OCI-LY1 (cell line): ENCODE results near the gene SH3PXD2A.
"Not testable (repeated sequence)": the region's sequence is repeated elsewhere in the genome, so short reads cannot be mapped to it uniquely, and the experiment has no call there.

Source experiments
- H2AFZ ChIP-seq: fragments of 200-600 bp; sonication (generic), shearing (Covaris generic); 2 replicates; pipeline ENCODE4 v1.6.0; 2014; ENCODE audit warnings: antibody characterized with exemption, mild to moderate bottlenecking, low read length
- H3F3A ChIP-seq: fragments of 200-600 bp; sonication (generic), shearing (Covaris generic); 2 replicates; pipeline ENCODE4 v1.6.0; 2014; ENCODE audit warnings: mild to moderate bottlenecking, antibody characterized with exemption, low read length, moderate library complexity; ENCODE audit not compliant: insufficient read depth
- H3K27ac ChIP-seq: fragments of 200-600 bp; sonication (generic); 2 replicates; pipeline ENCODE4 v1.5.1; 2014; ENCODE audit warnings: low read length, mixed run types, mild to moderate bottlenecking, low read depth; ENCODE audit not compliant: poor library complexity, severe bottlenecking
- H3K27me3 ChIP-seq: fragments of 200-600 bp; sonication (generic); 2 replicates; pipeline ENCODE4 v1.6.0; 2014; ENCODE audit warnings: antibody characterized with exemption, mild to moderate bottlenecking, low read length, moderate library complexity; ENCODE audit not compliant: insufficient read depth
- H3K36me3 ChIP-seq: fragments of 200-600 bp; sonication (generic); 2 replicates; pipeline ENCODE4 v1.6.1; 2014; ENCODE audit warnings: mild to moderate bottlenecking, antibody characterized with exemption, low read length, moderate library complexity, mixed read lengths; ENCODE audit not compliant: insufficient read depth
- H3K4me1 ChIP-seq: fragments of 200-600 bp; sonication (generic); 2 replicates; pipeline ENCODE4 v1.5.1; 2014; ENCODE audit warnings: mild to moderate bottlenecking, low read length, moderate library complexity; ENCODE audit not compliant: insufficient read depth, severe bottlenecking
- H3K4me2 ChIP-seq: fragments of 200-600 bp; sonication (generic), shearing (Covaris generic); 2 replicates; pipeline ENCODE4 v1.6.1; 2014; ENCODE audit warnings: low read length
- H3K4me3 ChIP-seq: fragments of 200-600 bp; sonication (generic); 2 replicates; pipeline ENCODE4 v1.5.1; 2014; ENCODE audit warnings: low read length, low read depth, mild to moderate bottlenecking, mixed read lengths; ENCODE audit not compliant: poor library complexity, severe bottlenecking
- H3K79me2 ChIP-seq: fragments of 200-600 bp; shearing (Covaris generic); 2 replicates; pipeline ENCODE4 v1.6.1; 2016; ENCODE audit warnings: mixed run types, low read length, mixed read lengths; ENCODE audit not compliant: insufficient read depth
- H3K9ac ChIP-seq: fragments of 200-600 bp; sonication (generic), shearing (Covaris generic); 2 replicates; pipeline ENCODE4 v1.6.1; 2014; ENCODE audit warnings: mild to moderate bottlenecking, low read length, mixed read lengths
- H3K9me2 ChIP-seq: fragments of 200-600 bp; sonication (generic), shearing (Covaris generic); 2 replicates; pipeline ENCODE4 v1.6.1; 2014; ENCODE audit warnings: low read depth, mild to moderate bottlenecking, low read length, mixed read lengths
- H3K9me3 ChIP-seq: fragments of 200-600 bp; shearing (Covaris generic); 2 replicates; pipeline ENCODE4 v1.6.1; 2014; ENCODE audit warnings: low read length, mixed read lengths
- H4K20me1 ChIP-seq: fragments of 200-600 bp; sonication (generic), shearing (Covaris generic); 2 replicates; pipeline ENCODE4 v1.6.0; 2016; ENCODE audit warnings: mild to moderate bottlenecking, low read length; ENCODE audit not compliant: insufficient read depth
- EZH2 ChIP-seq: fragments of 200-600 bp; sonication (generic), shearing (Covaris generic); IDR thresholded peaks from 2 replicates; pipeline ENCODE4 v1.8.0; 2017; ENCODE audit warnings: borderline replicate concordance, mixed run types, mild to moderate bottlenecking, antibody characterized with exemption, low read length, moderate library complexity, mixed read lengths
- TF ChIP-seq, protein P1 (sequence below): fragments of 200-600 bp; sonication (generic), shearing (Covaris generic); IDR thresholded peaks from 2 replicates; pipeline ENCODE4 v1.5.1; 2017; ENCODE audit warnings: mild to moderate bottlenecking, antibody characterized with exemption, low read length, moderate library complexity, mixed read lengths

SH3PXD2A gene

DNA sequence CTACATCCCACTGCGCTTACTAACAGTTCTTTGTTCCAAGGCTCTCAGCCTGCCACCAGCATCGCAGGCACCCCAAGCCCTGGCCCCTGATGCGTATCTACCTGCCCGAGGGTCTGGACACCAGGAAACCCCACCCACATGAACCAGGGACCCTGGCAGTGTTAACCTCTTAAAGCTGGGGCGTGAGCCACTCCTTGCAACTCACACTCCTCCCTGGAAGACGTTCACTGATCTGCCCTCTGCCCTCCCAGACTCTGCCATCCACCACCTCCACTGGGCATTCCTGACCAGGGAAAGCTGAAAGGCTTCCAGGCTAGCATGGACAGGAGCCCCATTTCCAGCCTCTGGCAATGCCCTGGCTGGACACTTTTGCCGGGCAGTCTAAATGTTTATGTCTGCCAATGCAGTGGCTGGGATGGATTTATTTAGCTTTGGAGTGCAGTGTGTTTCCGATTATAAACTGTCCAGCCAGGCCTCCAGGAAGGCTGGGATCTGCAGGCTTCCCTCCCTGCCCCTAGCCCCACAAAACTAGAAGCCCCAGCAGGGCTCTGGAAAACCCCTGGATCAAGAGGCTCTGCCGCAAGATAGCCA lies 244.4 kb downstream of the SH3PXD2A start:
- no peaks in the 10 kb centered on the region for H3K79me2 ChIP-seq
- H3F3A ChIP-seq = no peaks in the 10 kb centered on the region
- no peak overlapping the region for H2AFZ ChIP-seq
- H3K9ac ChIP-seq = no peak overlapping the region
- H3K27ac ChIP-seq = no peak overlapping the region
- H3K27me3 ChIP-seq = no peaks in the 10 kb centered on the region; the same call in 1 of the 2 replicates
- H3K9me3 ChIP-seq = no peaks in the 10 kb centered on the region
- no peaks in the 10 kb centered on the region for H3K36me3 ChIP-seq
- H3K9me2 ChIP-seq = no peaks in the 10 kb centered on the region
- H3K4me2 ChIP-seq = no peak overlapping the region
- H4K20me1 ChIP-seq = no peaks in the 10 kb centered on the region
- H3K4me3 ChIP-seq = no peak overlapping the region
- H3K4me1 ChIP-seq = no peaks in the 10 kb centered on the region
- TF ChIP-seq, protein P1, sequence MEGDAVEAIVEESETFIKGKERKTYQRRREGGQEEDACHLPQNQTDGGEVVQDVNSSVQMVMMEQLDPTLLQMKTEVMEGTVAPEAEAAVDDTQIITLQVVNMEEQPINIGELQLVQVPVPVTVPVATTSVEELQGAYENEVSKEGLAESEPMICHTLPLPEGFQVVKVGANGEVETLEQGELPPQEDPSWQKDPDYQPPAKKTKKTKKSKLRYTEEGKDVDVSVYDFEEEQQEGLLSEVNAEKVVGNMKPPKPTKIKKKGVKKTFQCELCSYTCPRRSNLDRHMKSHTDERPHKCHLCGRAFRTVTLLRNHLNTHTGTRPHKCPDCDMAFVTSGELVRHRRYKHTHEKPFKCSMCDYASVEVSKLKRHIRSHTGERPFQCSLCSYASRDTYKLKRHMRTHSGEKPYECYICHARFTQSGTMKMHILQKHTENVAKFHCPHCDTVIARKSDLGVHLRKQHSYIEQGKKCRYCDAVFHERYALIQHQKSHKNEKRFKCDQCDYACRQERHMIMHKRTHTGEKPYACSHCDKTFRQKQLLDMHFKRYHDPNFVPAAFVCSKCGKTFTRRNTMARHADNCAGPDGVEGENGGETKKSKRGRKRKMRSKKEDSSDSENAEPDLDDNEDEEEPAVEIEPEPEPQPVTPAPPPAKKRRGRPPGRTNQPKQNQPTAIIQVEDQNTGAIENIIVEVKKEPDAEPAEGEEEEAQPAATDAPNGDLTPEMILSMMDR = no peak
- no peak for TF ChIP-seq EZH2

DNA sequence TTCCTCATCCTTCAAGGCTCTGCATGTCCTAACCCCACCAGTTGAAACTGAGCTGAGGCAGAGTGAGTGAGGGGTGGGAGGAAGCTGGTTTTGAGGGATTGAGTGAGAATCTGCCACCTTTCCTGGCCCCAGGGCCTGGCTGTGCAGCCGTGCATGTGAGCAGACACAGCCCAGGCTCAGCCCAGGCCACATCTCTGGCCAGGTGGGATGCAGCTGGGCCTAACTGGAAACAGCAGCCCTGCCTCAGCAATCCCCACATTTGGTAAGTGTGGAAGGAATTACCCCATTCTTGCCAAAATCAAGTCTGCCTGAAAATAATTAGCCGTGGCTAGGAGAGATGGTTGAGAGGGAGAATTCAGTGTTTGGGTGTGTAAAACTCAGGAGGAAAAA lies 245.3 kb downstream of the SH3PXD2A start:
- no peak overlapping the region for H2AFZ ChIP-seq
- no peak overlapping the region for H3K9ac ChIP-seq
- H3K4me3 ChIP-seq = no peak overlapping the region
- no peak overlapping the region for H3K4me2 ChIP-seq
- no peaks in the 10 kb centered on the region for H3F3A ChIP-seq
- H3K79me2 ChIP-seq = no peaks in the 10 kb centered on the region
- H3K27me3 ChIP-seq = no peaks in the 10 kb centered on the region; the same call in 1 of the 2 replicates
- no peak overlapping the region for H3K27ac ChIP-seq
- no peaks in the 10 kb centered on the region for H3K9me2 ChIP-seq
- H4K20me1 ChIP-seq = no peaks in the 10 kb centered on the region
- H3K36me3 ChIP-seq = no peaks in the 10 kb centered on the region
- H3K9me3 ChIP-seq = no peaks in the 10 kb centered on the region
- TF ChIP-seq, protein P1 = no peak
- no peak for TF ChIP-seq EZH2
- no peaks in the 10 kb centered on the region for H3K4me1 ChIP-seq

DNA sequence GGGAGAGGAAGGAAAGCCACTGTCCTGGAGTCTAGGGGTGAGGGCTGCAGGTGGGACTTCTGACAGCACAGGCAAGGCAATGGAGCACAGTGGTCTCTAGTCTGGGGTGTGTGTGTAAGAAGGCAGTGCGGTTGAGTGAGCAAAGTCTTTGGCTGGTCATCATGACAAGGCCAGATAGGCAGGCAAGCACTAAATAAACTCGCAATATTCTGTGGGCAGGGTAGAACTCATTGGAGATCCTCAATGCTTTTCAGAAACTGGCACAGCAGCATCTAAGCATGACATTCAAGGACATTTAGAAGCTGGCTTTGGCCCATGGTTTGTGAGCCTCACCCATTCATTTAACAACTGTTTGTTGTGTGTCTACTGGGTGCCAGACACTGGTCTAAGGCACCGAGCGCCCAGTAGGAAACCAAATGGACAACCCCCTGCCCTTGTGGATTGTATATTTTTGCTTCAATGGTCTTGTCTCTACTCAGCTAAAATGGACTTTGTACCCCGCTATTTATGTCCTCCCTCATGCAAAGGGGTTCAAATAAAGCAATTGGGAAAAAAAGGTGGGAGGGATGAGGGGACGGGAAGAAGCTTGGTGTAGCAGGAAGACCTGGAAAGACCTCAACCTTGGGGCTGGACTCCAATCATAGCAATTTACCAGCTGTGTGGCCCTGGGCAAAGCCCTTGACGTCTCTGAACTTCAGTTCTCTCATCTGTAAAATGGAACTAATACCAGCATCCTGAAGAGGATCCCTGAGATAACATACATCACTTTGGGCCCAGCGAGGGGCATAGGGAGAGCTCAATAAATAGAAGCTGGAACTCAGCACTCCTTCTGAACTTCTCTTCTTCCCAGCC lies 245.9 kb downstream of the SH3PXD2A start:
- TF ChIP-seq, protein P1 = no peak
- no peak for TF ChIP-seq EZH2
- no peaks in the 10 kb centered on the region for H3K36me3 ChIP-seq
- H3K9me2 ChIP-seq = no peaks in the 10 kb centered on the region
- H3K4me1 ChIP-seq = no peaks in the 10 kb centered on the region
- no peaks in the 10 kb centered on the region for H3K79me2 ChIP-seq
- H3K4me3 ChIP-seq = no peak overlapping the region
- H3K4me2 ChIP-seq = no peak overlapping the region
- no peaks in the 10 kb centered on the region; the same call in 1 of the 2 replicates for H3K27me3 ChIP-seq
- H3F3A ChIP-seq = no peaks in the 10 kb centered on the region
- no peak overlapping the region for H3K9ac ChIP-seq
- no peaks in the 10 kb centered on the region for H4K20me1 ChIP-seq
- no peak overlapping the region for H3K27ac ChIP-seq
- H2AFZ ChIP-seq = no peak overlapping the region
- no peaks in the 10 kb centered on the region for H3K9me3 ChIP-seq

DNA sequence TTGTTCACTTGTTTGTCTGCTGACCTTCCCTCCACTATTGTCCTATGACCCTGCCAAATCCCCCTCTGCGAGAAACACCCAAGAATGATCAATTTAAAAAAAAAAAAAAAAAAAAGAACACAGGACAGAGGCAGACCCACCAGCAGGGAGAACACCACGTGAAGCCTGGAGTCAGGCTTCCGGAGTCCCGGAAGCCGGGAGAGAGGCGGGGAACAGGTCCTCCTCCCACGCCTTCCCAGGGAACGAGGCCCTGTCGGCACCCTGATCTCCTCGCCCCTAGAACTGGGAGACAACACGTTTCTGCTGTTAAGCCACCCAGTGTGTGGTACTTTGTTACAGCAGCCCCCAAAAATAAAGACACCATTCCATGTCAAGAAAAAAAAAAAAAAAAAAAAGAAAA lies 247.3 kb downstream of the SH3PXD2A start:
- not testable (repeated sequence) for H3K27ac ChIP-seq, H3K4me1 ChIP-seq, H3K9me2 ChIP-seq, H3K4me2 ChIP-seq, H2AFZ ChIP-seq, H3K79me2 ChIP-seq, H3K9me3 ChIP-seq, H4K20me1 ChIP-seq, H3K4me3 ChIP-seq, H3F3A ChIP-seq, H3K27me3 ChIP-seq, H3K9ac ChIP-seq, H3K36me3 ChIP-seq

DNA sequence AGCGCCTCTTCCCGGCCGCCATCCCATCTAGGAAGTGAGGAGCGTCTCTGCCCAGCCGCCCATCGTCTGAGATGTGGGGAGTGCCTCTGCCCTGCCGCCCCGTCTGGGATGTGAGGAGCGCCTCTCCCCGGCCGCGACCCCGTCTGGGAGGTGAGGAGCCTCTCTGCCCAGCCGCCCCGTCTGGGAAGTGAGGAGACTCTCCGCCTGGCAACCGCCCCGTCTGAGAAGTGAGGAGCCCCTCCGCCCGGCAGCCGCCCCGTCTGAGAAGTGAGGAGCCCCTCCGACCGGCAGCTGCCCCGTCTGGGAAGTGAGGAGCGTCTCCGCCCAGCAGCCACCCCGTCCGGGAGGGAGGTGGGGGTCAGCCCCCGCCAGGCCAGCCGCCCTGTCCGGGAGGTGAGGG lies 248.3 kb downstream of the SH3PXD2A start:
- H4K20me1 ChIP-seq, H3K9ac ChIP-seq, H3K4me2 ChIP-seq, H3K4me3 ChIP-seq, H2AFZ ChIP-seq, H3K9me2 ChIP-seq, H3F3A ChIP-seq, H3K27me3 ChIP-seq, H3K4me1 ChIP-seq, H3K27ac ChIP-seq, H3K9me3 ChIP-seq, H3K79me2 ChIP-seq, H3K36me3 ChIP-seq: not testable (repeated sequence)
